SK-N-SH (cell line): ENCODE measurements around the gene CDH4.
"Not testable (repeated sequence)": the region's sequence is repeated elsewhere in the genome, so short reads cannot be mapped to it uniquely, and the experiment has no call there.

Experiments
- EP300 ChIP-seq, 2 experiments: IDR thresholded peaks; 2 replicates each; pipeline versions ENCODE4 v1.4.0 to v1.6.1; 2012; ENCODE audit warnings: borderline replicate concordance in 1 of 2, low read depth in 1 of 2, low read length in 1 of 2
- EZH2phosphoT487 ChIP-seq: fragments of 200-600 bp; sonication (generic); IDR thresholded peaks from 2 replicates; pipeline ENCODE4 v1.6.1; 2017; ENCODE audit warnings: low read depth, mixed run types, mild to moderate bottlenecking, antibody characterized with exemption, moderate library complexity, borderline replicate concordance
- FOXM1 ChIP-seq: IDR thresholded peaks from 2 replicates; pipeline ENCODE4 v1.4.0; 2012; ENCODE audit warnings: low read depth, mild to moderate bottlenecking
- GABPA ChIP-seq: IDR thresholded peaks from 2 replicates; pipeline ENCODE4 v1.4.0; 2012; ENCODE audit warnings: low read depth, mild to moderate bottlenecking
- MXI1 ChIP-seq: IDR thresholded peaks from 2 replicates; pipeline ENCODE4 v1.6.1; 2012; ENCODE audit warnings: mild to moderate bottlenecking, low read depth, low read length, improper control_type of control experiment
- PBX3 ChIP-seq: IDR thresholded peaks from 2 replicates; pipeline ENCODE4; 2012
- RCOR1 ChIP-seq: fragments of 150-350 bp; IDR thresholded peaks from 2 replicates; pipeline ENCODE4 v1.6.1; 2017; ENCODE audit warnings: antibody characterized with exemption, low read length
- TAF1 ChIP-seq: IDR thresholded peaks from 2 replicates; pipeline ENCODE4 v1.6.1; 2012; ENCODE audit warnings: low read depth, mild to moderate bottlenecking, low read length, moderate library complexity, borderline replicate concordance
- TCF12 ChIP-seq: IDR thresholded peaks from 2 replicates; pipeline ENCODE4 v1.4.0; 2012
- YY1 ChIP-seq: IDR thresholded peaks from 2 replicates; pipeline ENCODE4 v1.4.0; 2012; ENCODE audit warnings: low read depth, mild to moderate bottlenecking
- TF ChIP-seq, protein P1 (sequence below): fragments of 200-600 bp; sonication (generic); IDR thresholded peaks from 2 replicates; pipeline ENCODE4 v1.6.1; 2017; ENCODE audit warnings: antibody characterized with exemption, mild to moderate bottlenecking, moderate library complexity
- TF ChIP-seq, protein P2 (sequence below): IDR thresholded peaks from 2 replicates; pipeline ENCODE4 v1.6.1; 2012; ENCODE audit warnings: mild to moderate bottlenecking, low read depth, low read length, moderate library complexity

GRCh38 chr20:61453623-61454022 is 201.6 kb downstream of the CDH4 start:
- TF ChIP-seq, protein P1, sequence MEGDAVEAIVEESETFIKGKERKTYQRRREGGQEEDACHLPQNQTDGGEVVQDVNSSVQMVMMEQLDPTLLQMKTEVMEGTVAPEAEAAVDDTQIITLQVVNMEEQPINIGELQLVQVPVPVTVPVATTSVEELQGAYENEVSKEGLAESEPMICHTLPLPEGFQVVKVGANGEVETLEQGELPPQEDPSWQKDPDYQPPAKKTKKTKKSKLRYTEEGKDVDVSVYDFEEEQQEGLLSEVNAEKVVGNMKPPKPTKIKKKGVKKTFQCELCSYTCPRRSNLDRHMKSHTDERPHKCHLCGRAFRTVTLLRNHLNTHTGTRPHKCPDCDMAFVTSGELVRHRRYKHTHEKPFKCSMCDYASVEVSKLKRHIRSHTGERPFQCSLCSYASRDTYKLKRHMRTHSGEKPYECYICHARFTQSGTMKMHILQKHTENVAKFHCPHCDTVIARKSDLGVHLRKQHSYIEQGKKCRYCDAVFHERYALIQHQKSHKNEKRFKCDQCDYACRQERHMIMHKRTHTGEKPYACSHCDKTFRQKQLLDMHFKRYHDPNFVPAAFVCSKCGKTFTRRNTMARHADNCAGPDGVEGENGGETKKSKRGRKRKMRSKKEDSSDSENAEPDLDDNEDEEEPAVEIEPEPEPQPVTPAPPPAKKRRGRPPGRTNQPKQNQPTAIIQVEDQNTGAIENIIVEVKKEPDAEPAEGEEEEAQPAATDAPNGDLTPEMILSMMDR, result not testable (repeated sequence)
- TF ChIP-seq EP300 (IDR thresholded peaks at IDR 0.05; ENCODE audit: borderline replicate concordance in 1 of 2, low read depth in 1 of 2, low read length in 1 of 2); TCF12; PBX3; TAF1; FOXM1; YY1; EZH2phosphoT487; MXI1; GABPA; RCOR1: not testable (repeated sequence)
- TF ChIP-seq, protein P2, sequence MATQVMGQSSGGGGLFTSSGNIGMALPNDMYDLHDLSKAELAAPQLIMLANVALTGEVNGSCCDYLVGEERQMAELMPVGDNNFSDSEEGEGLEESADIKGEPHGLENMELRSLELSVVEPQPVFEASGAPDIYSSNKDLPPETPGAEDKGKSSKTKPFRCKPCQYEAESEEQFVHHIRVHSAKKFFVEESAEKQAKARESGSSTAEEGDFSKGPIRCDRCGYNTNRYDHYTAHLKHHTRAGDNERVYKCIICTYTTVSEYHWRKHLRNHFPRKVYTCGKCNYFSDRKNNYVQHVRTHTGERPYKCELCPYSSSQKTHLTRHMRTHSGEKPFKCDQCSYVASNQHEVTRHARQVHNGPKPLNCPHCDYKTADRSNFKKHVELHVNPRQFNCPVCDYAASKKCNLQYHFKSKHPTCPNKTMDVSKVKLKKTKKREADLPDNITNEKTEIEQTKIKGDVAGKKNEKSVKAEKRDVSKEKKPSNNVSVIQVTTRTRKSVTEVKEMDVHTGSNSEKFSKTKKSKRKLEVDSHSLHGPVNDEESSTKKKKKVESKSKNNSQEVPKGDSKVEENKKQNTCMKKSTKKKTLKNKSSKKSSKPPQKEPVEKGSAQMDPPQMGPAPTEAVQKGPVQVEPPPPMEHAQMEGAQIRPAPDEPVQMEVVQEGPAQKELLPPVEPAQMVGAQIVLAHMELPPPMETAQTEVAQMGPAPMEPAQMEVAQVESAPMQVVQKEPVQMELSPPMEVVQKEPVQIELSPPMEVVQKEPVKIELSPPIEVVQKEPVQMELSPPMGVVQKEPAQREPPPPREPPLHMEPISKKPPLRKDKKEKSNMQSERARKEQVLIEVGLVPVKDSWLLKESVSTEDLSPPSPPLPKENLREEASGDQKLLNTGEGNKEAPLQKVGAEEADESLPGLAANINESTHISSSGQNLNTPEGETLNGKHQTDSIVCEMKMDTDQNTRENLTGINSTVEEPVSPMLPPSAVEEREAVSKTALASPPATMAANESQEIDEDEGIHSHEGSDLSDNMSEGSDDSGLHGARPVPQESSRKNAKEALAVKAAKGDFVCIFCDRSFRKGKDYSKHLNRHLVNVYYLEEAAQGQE, result not testable (repeated sequence)
